ENCODE measurements around the gene TBC1D32. TPM values are rescaled to one million over a fixed set of nuclear protein-coding genes. Genes with fewer than 3 reads are reported as not detected.
"Not testable (repeated sequence)": the region's sequence is repeated elsewhere in the genome, so short reads cannot be mapped to it uniquely, and the experiment has no call there.

TBC1D32 gene
- total RNA-seq, 1 donor from 2014 or later = 7.9 TPM

GRCh38 chr6:121335087-121336008 lies 1.1 kb upstream of the TBC1D32 start:
- FAIRE-seq = no peak
- no peak for TF ChIP-seq CTCF (IDR thresholded peaks at IDR 0.05; ENCODE audit: insufficient read depth, low read length, severe bottlenecking)
- no peak for DNase-seq (ENCODE audit: low read depth)
- H3K27me3 ChIP-seq (ENCODE audit: control insufficient read depth, insufficient read depth, low read length) = no peaks in the 10 kb centered on the region
- H3K4me3 ChIP-seq (ENCODE audit: low read depth, low read length) = peak overlapping the region; percentile 97
- H3K36me3 ChIP-seq (ENCODE audit: control insufficient read depth, insufficient read depth, low read length) = no peaks in the 10 kb centered on the region

- FAIRE-seq; H3K36me3 ChIP-seq (ENCODE audit: control insufficient read depth, insufficient read depth, low read length); DNase-seq (ENCODE audit: low read depth); H3K27me3 ChIP-seq (ENCODE audit: control insufficient read depth, insufficient read depth, low read length): not testable (repeated sequence)
- H3K4me3 ChIP-seq (ENCODE audit: low read depth, low read length) = peak overlapping the region; percentile 97
Observed at GRCh38 chr6:121333694-121334093, 586 bp downstream of the TBC1D32 start.

GRCh38 chr6:121333196-121333595 lies 1.1 kb downstream of the TBC1D32 start:
- FAIRE-seq (no peak), DNase-seq (ENCODE audit: low read depth) (no peak)
- H3K27me3 ChIP-seq (ENCODE audit: control insufficient read depth, insufficient read depth, low read length) = no peaks in the 10 kb centered on the region
- no peak overlapping the region for H3K4me3 ChIP-seq (ENCODE audit: low read depth, low read length)
- TF ChIP-seq CTCF (IDR thresholded peaks at IDR 0.05; ENCODE audit: insufficient read depth, low read length, severe bottlenecking) = no peak
- H3K36me3 ChIP-seq (ENCODE audit: control insufficient read depth, insufficient read depth, low read length) = no peaks in the 10 kb centered on the region

GRCh38 chr6:121330516-121330915 lies 3.8 kb downstream of the TBC1D32 start:
- DNase-seq (ENCODE audit: low read depth) (no peak), FAIRE-seq (no peak)
- no peaks in the 10 kb centered on the region for H3K27me3 ChIP-seq (ENCODE audit: control insufficient read depth, insufficient read depth, low read length)
- TF ChIP-seq CTCF (IDR thresholded peaks at IDR 0.05; ENCODE audit: insufficient read depth, low read length, severe bottlenecking) = no peak
- no peak overlapping the region for H3K4me3 ChIP-seq (ENCODE audit: low read depth, low read length)
- no peaks in the 10 kb centered on the region for H3K36me3 ChIP-seq (ENCODE audit: control insufficient read depth, insufficient read depth, low read length)

- FAIRE-seq (no peak), DNase-seq (ENCODE audit: low read depth) (no peak)
- no peak for TF ChIP-seq CTCF (IDR thresholded peaks at IDR 0.05; ENCODE audit: insufficient read depth, low read length, severe bottlenecking)
- Histone ChIP-seq H3K4me3 (ENCODE audit: low read depth, low read length) (no peak overlapping the region), H3K27me3 (ENCODE audit: control insufficient read depth, insufficient read depth, low read length) (no peaks in the 10 kb centered on the region), H3K36me3 (ENCODE audit: control insufficient read depth, insufficient read depth, low read length) (no peaks in the 10 kb centered on the region)
Observed at GRCh38 chr6:121321282-121321681, 13.0 kb downstream of the TBC1D32 start.

- DNase-seq (ENCODE audit: low read depth) (no peak), FAIRE-seq (no peak)
- H3K36me3 ChIP-seq (ENCODE audit: control insufficient read depth, insufficient read depth, low read length) = no peaks in the 10 kb centered on the region
- no peak overlapping the region for H3K4me3 ChIP-seq (ENCODE audit: low read depth, low read length)
- TF ChIP-seq CTCF (IDR thresholded peaks at IDR 0.05; ENCODE audit: insufficient read depth, low read length, severe bottlenecking) = no peak
- no peaks in the 10 kb centered on the region for H3K27me3 ChIP-seq (ENCODE audit: control insufficient read depth, insufficient read depth, low read length)
Observed at GRCh38 chr6:121319603-121320002, 14.7 kb downstream of the TBC1D32 start.
